ENCODE results near the gene FAM133A. TPM values are rescaled to one million over a fixed set of nuclear protein-coding genes. Genes with fewer than 3 reads are reported as not detected.

FAM133A gene
- total RNA-seq, 1 experiment from 2014 or later: not detected

DNA sequence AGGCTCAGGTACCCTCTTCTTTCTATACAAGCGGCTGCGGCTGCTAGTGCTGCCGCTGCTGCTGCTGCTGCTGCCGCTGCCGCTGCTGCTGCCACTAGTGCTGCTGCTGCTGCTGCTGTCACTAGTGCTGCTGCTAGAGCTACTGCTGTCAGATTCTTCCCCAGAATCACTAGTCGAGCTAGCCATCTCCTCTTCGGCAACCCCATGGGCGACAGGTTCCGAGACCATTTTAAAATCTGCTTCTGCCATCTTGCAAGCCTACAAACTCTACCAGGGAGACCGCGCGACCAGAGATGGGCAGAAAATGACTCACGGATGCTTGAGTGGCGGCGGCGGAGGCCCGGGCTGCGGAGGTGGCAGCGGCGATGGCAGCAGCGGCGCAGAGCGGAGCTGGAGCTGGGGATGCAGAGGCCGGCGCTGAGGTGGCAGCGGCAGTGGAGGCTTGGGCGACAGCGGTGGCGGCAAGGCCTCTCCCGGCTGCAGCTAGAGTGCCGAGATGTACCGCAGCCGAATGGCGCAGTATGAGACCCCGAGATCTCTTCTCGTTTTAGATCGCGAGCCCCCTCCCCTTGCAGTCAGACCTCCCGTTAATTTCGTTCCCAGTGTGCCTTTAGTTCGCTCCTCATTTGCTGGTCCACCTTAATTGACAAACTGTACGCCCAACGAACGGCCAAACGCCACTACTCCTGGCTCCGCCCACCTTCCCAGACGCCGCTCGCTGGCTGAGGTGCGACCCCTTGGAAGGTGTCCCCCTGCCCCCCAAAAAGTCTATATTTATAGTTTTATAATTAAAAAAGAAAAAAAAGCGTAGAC, 744 bp upstream of the FAM133A start, which contains the start of gene NAP1L3:
Gene NAP1L3 (minus strand): TSS at position 523 of the 813 bp plus-strand sequence. CDS start 274 bp downstream, at position 249.
- intact Hi-C loops (cut with micrococcal nuclease; ENCODE audit: unreplicated experiment): no loop called here
- CTCF ChIA-PET: no interaction called here

DNA sequence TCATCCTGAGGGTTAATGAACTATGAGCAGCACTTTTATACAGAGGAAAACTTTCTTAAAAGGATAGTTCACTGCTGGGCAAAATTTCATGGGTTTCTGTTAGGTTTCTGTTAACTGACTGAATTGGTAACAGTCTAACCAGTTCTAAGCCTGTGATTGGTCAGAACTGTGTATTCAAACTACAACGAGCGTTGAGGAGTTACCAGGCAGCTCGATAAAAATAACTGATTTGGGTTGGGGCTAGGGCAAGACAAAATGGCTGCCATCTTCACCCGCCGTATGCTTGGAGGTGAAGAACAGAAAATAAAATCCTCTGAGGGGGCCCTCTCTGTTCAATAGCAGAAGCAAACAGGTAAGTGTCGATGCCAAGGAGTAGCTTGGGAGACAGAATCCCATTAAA, 22.0 kb downstream of the FAM133A start:
- no peak overlapping the region for H3K4me3 Mint-ChIP-seq (ENCODE audit: low read depth, unreplicated experiment)
- intact Hi-C loops (cut with micrococcal nuclease; ENCODE audit: unreplicated experiment): no loop called here
- H3K36me3 Mint-ChIP-seq (ENCODE audit: insufficient read depth, unreplicated experiment): no peaks in the 10 kb centered on the region
- CTCF ChIA-PET: no interaction called here
- no peak overlapping the region for H3K27ac Mint-ChIP-seq (ENCODE audit: unreplicated experiment)
- TF ChIP-seq, protein P1, sequence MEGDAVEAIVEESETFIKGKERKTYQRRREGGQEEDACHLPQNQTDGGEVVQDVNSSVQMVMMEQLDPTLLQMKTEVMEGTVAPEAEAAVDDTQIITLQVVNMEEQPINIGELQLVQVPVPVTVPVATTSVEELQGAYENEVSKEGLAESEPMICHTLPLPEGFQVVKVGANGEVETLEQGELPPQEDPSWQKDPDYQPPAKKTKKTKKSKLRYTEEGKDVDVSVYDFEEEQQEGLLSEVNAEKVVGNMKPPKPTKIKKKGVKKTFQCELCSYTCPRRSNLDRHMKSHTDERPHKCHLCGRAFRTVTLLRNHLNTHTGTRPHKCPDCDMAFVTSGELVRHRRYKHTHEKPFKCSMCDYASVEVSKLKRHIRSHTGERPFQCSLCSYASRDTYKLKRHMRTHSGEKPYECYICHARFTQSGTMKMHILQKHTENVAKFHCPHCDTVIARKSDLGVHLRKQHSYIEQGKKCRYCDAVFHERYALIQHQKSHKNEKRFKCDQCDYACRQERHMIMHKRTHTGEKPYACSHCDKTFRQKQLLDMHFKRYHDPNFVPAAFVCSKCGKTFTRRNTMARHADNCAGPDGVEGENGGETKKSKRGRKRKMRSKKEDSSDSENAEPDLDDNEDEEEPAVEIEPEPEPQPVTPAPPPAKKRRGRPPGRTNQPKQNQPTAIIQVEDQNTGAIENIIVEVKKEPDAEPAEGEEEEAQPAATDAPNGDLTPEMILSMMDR (IDR thresholded peaks at IDR 0.05; ENCODE audit: unreplicated experiment): no peak
- DNase-seq: no peak
- H3K9me3 Mint-ChIP-seq (ENCODE audit: low read depth, unreplicated experiment): peaks cover 9% of the 10 kb centered on the region
- no peaks in the 10 kb centered on the region for H3K4me1 Mint-ChIP-seq (ENCODE audit: low read depth, unreplicated experiment)
- no TSS peak for BruUV-seq (replicated peaks)
- no peaks in the 10 kb centered on the region for H3K27me3 Mint-ChIP-seq (ENCODE audit: unreplicated experiment)

More for the DNA sequence above, 744 bp upstream of the FAM133A start, which contains the start of gene NAP1L3:
- no peaks in the 10 kb centered on the region for H3K4me1 Mint-ChIP-seq (ENCODE audit: low read depth, unreplicated experiment)
- H3K27ac Mint-ChIP-seq (ENCODE audit: unreplicated experiment): no peak within 1 kb of the TSS
- no peak for DNase-seq
- BruUV-seq (replicated peaks): no TSS peak
- TF ChIP-seq, protein P1 (IDR thresholded peaks at IDR 0.05; ENCODE audit: unreplicated experiment): no peak
- peaks cover 5% of the 10 kb centered on the region for H3K9me3 Mint-ChIP-seq (ENCODE audit: low read depth, unreplicated experiment)
- no peak within 1 kb of the TSS for H3K4me3 Mint-ChIP-seq (ENCODE audit: low read depth, unreplicated experiment)
- no peaks in the 10 kb centered on the region for H3K27me3 Mint-ChIP-seq (ENCODE audit: unreplicated experiment)
- H3K36me3 Mint-ChIP-seq (ENCODE audit: insufficient read depth, unreplicated experiment): no peaks in the 10 kb centered on the region

DNA sequence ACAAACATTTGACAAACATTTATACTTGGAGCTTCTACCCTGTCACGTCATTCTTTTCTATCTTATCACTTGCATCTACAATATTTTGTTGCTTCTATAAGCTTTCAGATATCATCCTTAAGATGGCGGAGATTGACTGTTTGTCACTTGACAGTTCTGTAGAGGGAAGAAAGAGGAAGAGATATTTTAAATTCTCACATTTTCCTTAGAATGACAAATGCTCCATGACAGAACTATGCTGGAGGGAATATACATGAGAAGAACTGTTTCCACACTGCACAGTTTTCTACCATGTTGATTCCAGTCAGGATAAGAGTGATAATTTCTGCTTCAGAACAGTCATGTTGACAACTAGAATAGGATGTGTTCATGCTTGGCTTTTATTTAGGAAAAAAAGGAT, 29.7 kb downstream of the FAM133A start:
- intact Hi-C loops (cut with micrococcal nuclease; ENCODE audit: unreplicated experiment): no loop called here
- BruUV-seq (replicated peaks): no TSS peak

DNA sequence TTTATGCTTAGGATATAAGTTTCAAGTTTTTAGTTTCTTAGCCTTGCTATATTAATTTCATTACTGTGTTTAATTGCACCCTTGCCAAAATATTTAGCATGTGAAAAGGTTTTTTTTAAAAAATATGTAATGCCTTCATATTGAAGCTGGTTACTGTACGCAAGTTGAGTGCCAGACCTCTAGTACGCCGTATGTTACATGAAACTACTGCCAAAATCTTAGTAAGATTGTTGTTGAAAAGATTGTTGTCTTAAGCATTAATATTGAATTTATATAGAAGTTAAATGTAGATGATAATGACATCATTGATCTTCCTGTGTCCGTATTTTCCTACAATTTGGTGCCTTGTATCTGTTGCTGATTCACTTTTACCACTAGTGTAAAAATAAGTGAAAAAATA, 37.1 kb downstream of the FAM133A start:
- H3K27ac Mint-ChIP-seq (ENCODE audit: unreplicated experiment): no peak overlapping the region
- no peaks in the 10 kb centered on the region for H3K4me1 Mint-ChIP-seq (ENCODE audit: low read depth, unreplicated experiment)
- no TSS peak for BruUV-seq (replicated peaks)
- H3K9me3 Mint-ChIP-seq (ENCODE audit: low read depth, unreplicated experiment): peaks cover 15% of the 10 kb centered on the region
- H3K36me3 Mint-ChIP-seq (ENCODE audit: insufficient read depth, unreplicated experiment): no peaks in the 10 kb centered on the region
- H3K27me3 Mint-ChIP-seq (ENCODE audit: unreplicated experiment): no peaks in the 10 kb centered on the region
- H3K4me3 Mint-ChIP-seq (ENCODE audit: low read depth, unreplicated experiment): no peak overlapping the region
- CTCF ChIA-PET: no interaction called here
- intact Hi-C loops (cut with micrococcal nuclease; ENCODE audit: unreplicated experiment): no loop called here
- TF ChIP-seq, protein P1 (IDR thresholded peaks at IDR 0.05; ENCODE audit: unreplicated experiment): no peak
- DNase-seq: no peak

More for the DNA sequence above, 29.7 kb downstream of the FAM133A start:
- CTCF ChIA-PET: no interaction called here
- DNase-seq: no peak
- Mint-ChIP-seq H3K27ac (ENCODE audit: unreplicated experiment) (no peak overlapping the region), H3K27me3 (ENCODE audit: unreplicated experiment) (no peaks in the 10 kb centered on the region), H3K9me3 (ENCODE audit: low read depth, unreplicated experiment) (peaks cover 12% of the 10 kb centered on the region), H3K36me3 (ENCODE audit: insufficient read depth, unreplicated experiment) (no peaks in the 10 kb centered on the region), H3K4me3 (ENCODE audit: low read depth, unreplicated experiment) (no peak overlapping the region), H3K4me1 (ENCODE audit: low read depth, unreplicated experiment) (no peaks in the 10 kb centered on the region)
- TF ChIP-seq, protein P1 (IDR thresholded peaks at IDR 0.05; ENCODE audit: unreplicated experiment): no peak

Measured in Calu3 (cell line).